Endodermal cell (in vitro differentiated cells): ENCODE results near the gene ACOT7. TPM values are rescaled to one million over a fixed set of nuclear protein-coding genes. Genes with fewer than 3 reads are reported as not detected.

ENCODE experiments used
- DNase-seq: peaks from one replicate; pipeline ENCODE4 v3.0.0-alpha.2; 2017
- H3K27ac ChIP-seq: 2 replicates; pipeline ENCODE4 v1.5.1; 2013; ENCODE audit warnings: mild to moderate bottlenecking, low read depth, low read length, moderate library complexity
- H3K27me3 ChIP-seq: 2 replicates; pipeline ENCODE4 v1.6.1; 2013; ENCODE audit warnings: mild to moderate bottlenecking, low read length, moderate library complexity; ENCODE audit not compliant: insufficient read depth, control insufficient read depth, poor library complexity, severe bottlenecking
- H3K36me3 ChIP-seq: 2 replicates; pipeline ENCODE4 v1.7.0; 2013; ENCODE audit warnings: mild to moderate bottlenecking, low read length, moderate library complexity; ENCODE audit not compliant: control insufficient read depth, insufficient read depth
- H3K4me1 ChIP-seq: one replicate; pipeline ENCODE4 v1.7.0; 2013; ENCODE audit warnings: low read length; ENCODE audit not compliant: control insufficient read depth, insufficient read depth
- H3K4me3 ChIP-seq: 2 replicates; pipeline ENCODE4 v1.5.1; 2013; ENCODE audit warnings: mild to moderate bottlenecking, low read length, moderate library complexity
- H3K9ac ChIP-seq: 2 replicates; pipeline ENCODE4 v1.6.1; 2013; ENCODE audit warnings: mild to moderate bottlenecking, low read length, moderate library complexity; ENCODE audit not compliant: poor library complexity, severe bottlenecking; ENCODE audit errors: extremely low read depth
- H3K9me3 ChIP-seq: 2 replicates; pipeline ENCODE4 v1.6.1; 2013; ENCODE audit warnings: mild to moderate bottlenecking, low read length, moderate library complexity; ENCODE audit not compliant: control insufficient read depth
- H3K27ac Mint-ChIP-seq: 2 replicates; pipeline ENCODE4 v1.8.0; 2020; ENCODE audit warnings: mixed read lengths
- H3K27me3 Mint-ChIP-seq: 2 replicates; pipeline ENCODE4 v1.8.0; 2021; ENCODE audit warnings: mild to moderate bottlenecking, mixed read lengths; ENCODE audit not compliant: insufficient read depth
- H3K36me3 Mint-ChIP-seq: 2 replicates; pipeline ENCODE4 v1.8.0; 2020; ENCODE audit warnings: low read depth, mixed read lengths
- H3K4me1 Mint-ChIP-seq: 2 replicates; pipeline ENCODE4 v1.8.0; 2020; ENCODE audit warnings: mixed read lengths
- H3K4me3 Mint-ChIP-seq: 2 replicates; pipeline ENCODE4 v1.8.0; 2020; ENCODE audit warnings: mild to moderate bottlenecking, moderate library complexity, mixed read lengths
- H3K9me3 Mint-ChIP-seq: 2 replicates; pipeline ENCODE4 v1.8.0; 2020; ENCODE audit warnings: mild to moderate bottlenecking, mixed read lengths
- CTCF ChIP-seq: fragments of 200-600 bp; sonication (generic); conservative IDR thresholded peaks from 2 replicates; pipeline ENCODE4 v1.5.0; 2021; ENCODE audit warnings: antibody characterized with exemption, mild to moderate bottlenecking
- WGBS, 2 experiments: methylation state at CpG; one replicate each; pipeline versions ENCODE4 v1.1.5 to v1.1.7; 2013; ENCODE audit warnings: missing lambda C conversion rate in 2 of 2, mixed read lengths in 1 of 2; ENCODE audit not compliant: insufficient coverage in 1 of 2, insufficient read length in 1 of 2; 5-methylcytosine and 5-hydroxymethylcytosine counted together
- total RNA-seq, 2 donors: library from RNA; stranded (reverse); fragmentation: NEBNext Ultra II Directional in 1 of 2; extraction: Animal tissue kit (Norgen Biotek cat#: 25700) in 1 of 2; gene quantifications; 2 replicates in 1 of 2; 3 replicates in 1 of 2; pipeline ENCODE4 v1.2.1, GENCODE V29; 2021

ACOT7 gene
- total RNA-seq, 2 donors from 2014 or later: 51.3 to 70.7 TPM

DNA sequence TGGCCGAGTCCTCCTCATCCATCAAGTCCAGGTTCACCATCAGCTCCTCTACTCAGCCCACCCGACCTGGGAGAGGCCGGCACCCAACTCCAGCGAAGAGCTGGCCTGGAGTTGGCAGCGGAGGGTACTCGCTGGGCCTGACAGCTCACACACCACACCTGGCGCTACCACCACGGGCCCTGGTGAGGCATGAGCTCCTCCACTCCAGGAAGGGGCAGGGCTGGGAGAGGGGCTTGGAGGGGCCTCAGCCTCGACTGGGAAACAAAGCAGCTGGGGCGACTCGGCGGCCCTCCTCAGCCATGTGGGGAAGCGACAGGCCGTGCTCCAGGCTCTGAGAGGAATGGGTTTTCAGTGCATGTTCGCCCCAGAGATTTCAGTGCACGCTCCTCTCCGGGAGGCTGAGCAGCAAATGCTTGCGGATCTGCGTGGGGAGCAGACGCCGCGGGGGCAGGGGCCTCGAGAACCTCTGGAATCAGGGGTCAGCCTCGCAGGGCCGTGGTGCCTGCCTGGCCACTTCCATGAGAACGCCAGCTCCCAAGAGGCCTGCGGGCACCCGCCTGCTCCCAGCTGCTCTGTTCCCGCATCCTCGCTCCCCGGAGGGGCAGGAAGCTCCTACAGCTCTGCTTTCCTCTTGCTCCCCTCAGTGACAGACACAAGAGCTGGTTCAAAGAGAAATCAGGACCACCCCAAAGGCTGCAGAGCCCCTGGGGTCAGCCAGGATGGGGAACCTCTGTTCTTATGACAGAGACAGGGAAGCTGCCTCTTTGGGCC lies 113.8 kb downstream of the ACOT7 start:
- DNase-seq: no peak
- WGBS, 2 experiments: 93% methylated on average over 21 to 31 of the region's 31 CpGs
- no peak overlapping the region for H3K27ac Mint-ChIP-seq
- H3K4me3 ChIP-seq: no peak overlapping the region
- no peak overlapping the region for H3K4me3 Mint-ChIP-seq
- H3K4me1 ChIP-seq: no peaks in the 10 kb centered on the region
- H3K4me1 Mint-ChIP-seq: peaks cover 8% of the 10 kb centered on the region
- no peaks in the 10 kb centered on the region for H3K27me3 ChIP-seq
- H3K9me3 ChIP-seq: no peaks in the 10 kb centered on the region
- H3K27ac ChIP-seq: no peak overlapping the region
- no peak overlapping the region for H3K9ac ChIP-seq
- no peak for TF ChIP-seq CTCF
- H3K27me3 Mint-ChIP-seq: no peaks in the 10 kb centered on the region
- H3K9me3 Mint-ChIP-seq: no peaks in the 10 kb centered on the region
- H3K36me3 ChIP-seq: no peaks in the 10 kb centered on the region
- H3K36me3 Mint-ChIP-seq: no peaks in the 10 kb centered on the region

- Histone ChIP-seq H3K4me1 (no peaks in the 10 kb centered on the region), H3K36me3 (no peaks in the 10 kb centered on the region), H3K27me3 (no peaks in the 10 kb centered on the region), H3K4me3 (no peak overlapping the region), H3K9ac (no peak overlapping the region), H3K27ac (no peak overlapping the region), H3K9me3 (no peaks in the 10 kb centered on the region)
- Mint-ChIP-seq H3K4me3 (no peak overlapping the region), H3K27me3 (no peaks in the 10 kb centered on the region), H3K4me1 (peaks cover 8% of the 10 kb centered on the region), H3K9me3 (no peaks in the 10 kb centered on the region), H3K27ac (no peak overlapping the region), H3K36me3 (no peaks in the 10 kb centered on the region)
- 90 to 94% methylated on average over 3 to 10 of the region's 10 CpGs for WGBS, 2 experiments
- no peak for TF ChIP-seq CTCF
- DNase-seq: no peak
These were observed 114.5 kb downstream of the ACOT7 start for GRCh38 chr1:6279066-6279465.

DNA sequence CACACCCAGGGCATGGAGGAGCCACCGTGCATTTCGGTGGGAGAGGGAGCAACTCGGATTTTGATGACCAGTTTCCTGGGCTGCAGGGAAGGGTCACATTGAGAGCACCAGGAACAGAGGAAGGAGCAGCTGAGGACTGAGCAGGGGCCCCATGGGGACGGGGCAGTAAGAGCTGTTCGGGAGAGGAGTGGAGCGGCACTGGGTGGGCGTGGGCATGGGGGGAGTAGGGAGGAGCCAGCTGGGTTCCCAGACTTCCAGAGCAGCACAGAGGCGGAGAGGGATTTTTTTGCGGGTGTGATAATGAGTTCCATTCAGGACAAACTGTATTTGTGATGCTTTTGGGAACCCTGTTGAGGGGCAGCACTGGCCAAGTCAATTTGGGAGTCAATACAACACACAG lies 115.3 kb downstream of the ACOT7 start:
- Histone ChIP-seq H3K36me3 (no peaks in the 10 kb centered on the region), H3K4me3 (no peak overlapping the region), H3K4me1 (no peaks in the 10 kb centered on the region), H3K27me3 (no peaks in the 10 kb centered on the region), H3K9me3 (no peaks in the 10 kb centered on the region), H3K9ac (no peak overlapping the region), H3K27ac (no peak overlapping the region)
- peaks cover 12% of the 10 kb centered on the region for H3K4me1 Mint-ChIP-seq
- H3K36me3 Mint-ChIP-seq: no peaks in the 10 kb centered on the region
- no peak for DNase-seq
- no peak overlapping the region for H3K27ac Mint-ChIP-seq
- 92 to 98% methylated on average over 7 to 9 of the region's 9 CpGs for WGBS, 2 experiments
- no peaks in the 10 kb centered on the region for H3K9me3 Mint-ChIP-seq
- H3K27me3 Mint-ChIP-seq: no peaks in the 10 kb centered on the region
- H3K4me3 Mint-ChIP-seq: no peak overlapping the region
- no peak for TF ChIP-seq CTCF
